ENCODE data around the gene FUCA1.
A peak's percentile ranks its signal among the peaks of the same experiment; 100 is the strongest.

The FUCA1 gene

GRCh38 chr1:23867895-23868556, at the start of gene FUCA1:
FUCA1 (minus strand) TSS chr1:23868290; CDS start chr1:23868286, 4 bp downstream.
- peak; percentile 90 for TF ChIP-seq CTCF (IDR thresholded peaks at IDR 0.05)
- H3K4me3 ChIP-seq (ENCODE audit: low read depth, low read length), result peak within 1 kb of the TSS; percentile 75
- peak within 1 kb of the TSS; percentile 66 for H3K27ac ChIP-seq

GRCh38 chr1:23916209-23917131, 48.4 kb upstream of the FUCA1 start:
- peak overlapping the region; percentile 65 for H2AFZ ChIP-seq
- no peak overlapping the region for H3K4me3 ChIP-seq (ENCODE audit: low read depth, low read length)
- no peak overlapping the region for H3K4me2 ChIP-seq (ENCODE audit: low read length)
- H3K27ac ChIP-seq, result no peak overlapping the region
- peak; percentile 60 for TF ChIP-seq CTCF (IDR thresholded peaks at IDR 0.05)
- no peaks in the 10 kb centered on the region for H3K27me3 ChIP-seq (ENCODE audit: control insufficient read depth, insufficient read depth, low read length)
- no peaks in the 10 kb centered on the region for H3K79me2 ChIP-seq
- no peak overlapping the region for H3K9ac ChIP-seq
- H3K4me1 ChIP-seq, result peaks cover 2% of the 10 kb centered on the region
- H3K9me3 ChIP-seq (ENCODE audit: control insufficient read depth, low read length), result no peaks in the 10 kb centered on the region
- H3K36me3 ChIP-seq (ENCODE audit: control insufficient read depth, insufficient read depth, low read length), result no peaks in the 10 kb centered on the region

More at GRCh38 chr1:23867895-23868556, at the start of gene FUCA1:
- H3K79me2 ChIP-seq, result no peaks in the 10 kb centered on the region
- H2AFZ ChIP-seq, result peak within 1 kb of the TSS; percentile 97
- H3K4me2 ChIP-seq (ENCODE audit: low read length), result peak within 1 kb of the TSS; percentile 81
- H3K27me3 ChIP-seq (ENCODE audit: control insufficient read depth, insufficient read depth, low read length), result no peaks in the 10 kb centered on the region
- H3K4me1 ChIP-seq, result peaks cover 2% of the 10 kb centered on the region
- H3K9me3 ChIP-seq (ENCODE audit: control insufficient read depth, low read length), result no peaks in the 10 kb centered on the region
- H3K36me3 ChIP-seq (ENCODE audit: control insufficient read depth, insufficient read depth, low read length), result no peaks in the 10 kb centered on the region
- peak within 1 kb of the TSS; percentile 53 for H3K9ac ChIP-seq

- Histone ChIP-seq H3K4me3 (ENCODE audit: low read depth, low read length) (no peak overlapping the region), H3K27ac (no peak overlapping the region), H3K79me2 (no peaks in the 10 kb centered on the region), H3K9me3 (ENCODE audit: control insufficient read depth, low read length) (no peaks in the 10 kb centered on the region), H3K4me2 (ENCODE audit: low read length) (no peak overlapping the region), H2AFZ (no peak overlapping the region), H3K4me1 (peaks cover 2% of the 10 kb centered on the region), H3K27me3 (ENCODE audit: control insufficient read depth, insufficient read depth, low read length) (no peaks in the 10 kb centered on the region), H3K9ac (no peak overlapping the region), H3K36me3 (ENCODE audit: control insufficient read depth, insufficient read depth, low read length) (no peaks in the 10 kb centered on the region)
- no peak for TF ChIP-seq CTCF (IDR thresholded peaks at IDR 0.05)
These were observed 47.4 kb upstream of the FUCA1 start for GRCh38 chr1:23915466-23915865.

GRCh38 chr1:23914921-23915320, 46.8 kb upstream of the FUCA1 start:
- Histone ChIP-seq H3K4me1 (no peaks in the 10 kb centered on the region), H3K4me2 (ENCODE audit: low read length) (no peak overlapping the region), H3K9ac (no peak overlapping the region), H3K36me3 (ENCODE audit: control insufficient read depth, insufficient read depth, low read length) (no peaks in the 10 kb centered on the region), H3K4me3 (ENCODE audit: low read depth, low read length) (no peak overlapping the region), H3K27ac (no peak overlapping the region), H3K27me3 (ENCODE audit: control insufficient read depth, insufficient read depth, low read length) (no peaks in the 10 kb centered on the region), H3K9me3 (ENCODE audit: control insufficient read depth, low read length) (no peaks in the 10 kb centered on the region), H3K79me2 (no peaks in the 10 kb centered on the region), H2AFZ (no peak overlapping the region)
- TF ChIP-seq CTCF (IDR thresholded peaks at IDR 0.05), result no peak
